H54 (cell line): ENCODE results near the gene SLC25A31.

ENCODE experiments used
- DNase-seq: peaks from one replicate; pipeline ENCODE4 v3.0.0; 2011; ENCODE audit warnings: low spot score, mixed read lengths; ENCODE audit not compliant: insufficient read length
- FAIRE-seq: peaks from 3 replicates; lab custom pipeline; 2011; peaks lifted over from hg19 to GRCh38; lab: Jason Lieb, UNC
- POLR2A ChIP-seq: IDR thresholded peaks from 2 replicates; pipeline ENCODE4 v1.6.1; 2011; ENCODE audit warnings: low read depth, mild to moderate bottlenecking, low read length

Gene SLC25A31

DNA sequence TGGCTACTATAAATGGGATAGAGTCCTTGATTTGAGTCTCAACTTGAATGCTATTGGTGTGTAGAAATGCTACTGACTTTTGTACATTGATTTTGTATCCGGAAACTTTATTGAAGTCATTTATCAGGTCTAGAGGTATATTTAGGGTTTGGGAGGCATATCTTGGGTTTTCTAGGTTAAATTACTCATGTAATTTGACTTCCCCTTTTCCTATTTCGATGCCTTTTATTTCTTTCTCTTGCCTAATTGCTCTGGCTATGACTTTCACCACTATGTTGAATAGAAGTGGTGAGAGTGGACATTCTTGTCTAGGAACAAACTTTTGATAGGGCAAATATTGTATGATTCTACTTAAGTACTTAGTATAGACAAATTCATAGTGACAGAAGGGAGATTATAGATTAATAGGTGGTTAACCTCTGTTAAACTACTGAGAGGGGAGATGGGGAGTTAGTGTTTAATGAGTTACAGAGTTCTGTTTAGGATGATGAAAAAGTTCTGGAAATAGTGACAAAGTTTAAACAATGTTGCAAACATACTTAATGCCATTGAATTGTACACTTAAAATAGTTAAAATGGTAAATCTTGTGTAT is 29.1 kb downstream of the SLC25A31 start:
- FAIRE-seq (no peak), DNase-seq (no peak)
- TF ChIP-seq POLR2A: no peak

DNA sequence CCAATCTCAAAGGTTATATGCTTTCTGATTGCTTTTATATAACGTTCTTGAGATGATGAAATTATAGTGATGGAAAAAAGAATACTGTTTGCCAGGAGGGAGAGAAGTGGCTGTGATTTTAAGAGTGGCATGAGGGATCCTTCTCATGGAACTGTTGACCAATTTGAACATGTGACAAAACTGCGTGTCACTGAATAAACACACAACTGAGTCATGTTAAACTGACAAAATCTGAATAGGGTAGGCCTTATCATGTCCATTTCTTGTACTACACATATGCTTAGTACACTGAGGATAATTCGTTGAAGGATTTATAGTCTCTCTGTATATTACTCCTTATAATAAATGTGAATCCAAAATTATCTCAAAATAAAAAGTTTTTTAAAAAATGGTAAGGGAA is 29.7 kb downstream of the SLC25A31 start:
- FAIRE-seq (no peak), DNase-seq (no peak)
- TF ChIP-seq POLR2A: no peak

DNA sequence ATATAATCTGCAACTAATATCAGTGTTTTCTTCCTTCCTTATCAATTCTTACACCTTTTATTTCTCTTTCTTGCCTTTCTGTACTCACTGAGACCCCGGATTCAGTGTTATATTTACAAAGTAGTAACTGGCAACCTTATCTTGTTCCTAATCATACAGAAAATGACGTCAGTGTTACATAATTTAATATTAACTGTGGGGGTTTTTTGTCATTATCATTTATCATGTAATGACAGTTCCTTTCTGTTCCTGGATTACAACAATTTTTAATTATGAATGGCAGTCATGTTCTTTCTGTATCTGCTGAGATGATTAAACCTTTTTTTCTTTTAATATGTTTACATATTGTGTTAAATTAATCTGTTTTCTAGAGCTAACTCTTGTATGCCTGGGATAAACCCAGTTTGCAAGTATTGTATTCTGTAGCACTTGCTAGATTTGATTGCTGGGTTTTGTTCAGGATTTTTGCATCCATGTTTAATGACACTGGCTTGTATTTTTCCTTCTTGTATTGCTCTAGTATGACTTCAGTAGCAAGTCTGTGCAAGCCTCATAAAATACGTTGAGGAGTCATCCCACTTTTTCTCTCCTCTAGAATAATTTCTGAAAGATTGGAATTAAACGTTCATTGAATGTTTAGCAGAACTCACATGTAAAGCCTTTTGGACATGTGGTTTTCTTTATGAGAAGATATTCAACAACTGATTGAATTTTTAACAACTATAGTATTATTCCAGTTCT is 41.5 kb downstream of the SLC25A31 start:
- DNase-seq (no peak), FAIRE-seq (no peak)
- TF ChIP-seq POLR2A: no peak

DNA sequence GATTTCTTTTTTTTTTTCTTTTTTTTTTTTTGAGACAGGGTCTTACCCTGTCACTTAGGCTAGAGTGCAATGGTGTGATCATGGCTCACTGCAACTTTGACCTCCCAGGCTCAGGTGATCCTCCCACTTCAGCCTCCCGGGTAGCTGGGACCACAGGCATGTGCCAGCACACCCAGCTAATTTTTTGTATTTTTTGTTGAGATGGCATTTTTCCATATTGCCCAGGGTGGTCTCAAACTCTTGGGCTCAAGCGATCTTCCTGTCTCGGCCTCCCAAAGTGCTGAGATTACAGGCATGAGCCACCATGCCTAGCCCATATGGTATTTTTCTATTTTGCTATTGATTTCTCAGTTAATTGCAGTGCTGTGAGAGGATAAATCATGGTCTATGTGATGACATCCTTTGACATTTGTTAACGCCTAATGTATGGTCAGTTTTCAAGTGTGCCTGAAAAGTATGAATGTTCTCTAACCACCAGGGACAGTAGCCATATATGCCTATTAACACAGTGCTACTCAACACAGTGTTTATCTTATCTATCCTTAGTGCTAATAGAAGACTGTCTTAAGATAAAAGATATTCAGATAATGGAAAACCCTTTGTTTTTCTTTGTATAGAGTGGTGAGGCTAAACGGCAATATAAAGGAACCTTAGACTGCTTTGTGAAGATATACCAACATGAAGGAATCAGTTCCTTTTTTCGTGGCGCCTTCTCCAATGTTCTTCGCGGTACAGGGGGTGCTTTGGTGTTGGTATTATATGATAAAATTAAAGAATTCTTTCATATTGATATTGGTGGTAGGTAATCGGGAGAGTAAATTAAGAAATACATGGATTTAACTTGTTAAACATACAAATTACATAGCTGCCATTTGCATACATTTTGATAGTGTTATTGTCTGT is 42.8 kb downstream of the SLC25A31 start:
- no peak for DNase-seq
- no peak for FAIRE-seq
- TF ChIP-seq POLR2A: no peak

GRCh38 chr4:127775843-127776242 is 45.6 kb downstream of the SLC25A31 start:
- FAIRE-seq (no peak), DNase-seq (no peak)
- no peak for TF ChIP-seq POLR2A

GRCh38 chr4:127776620-127777019 is 46.4 kb downstream of the SLC25A31 start:
- TF ChIP-seq POLR2A: no peak
- FAIRE-seq (no peak), DNase-seq (no peak)

- no peak for TF ChIP-seq POLR2A
- no peak for FAIRE-seq
- DNase-seq: no peak
Measured at GRCh38 chr4:127777487-127777886, 47.3 kb downstream of the SLC25A31 start.

- no peak for FAIRE-seq
- TF ChIP-seq POLR2A: no peak
- DNase-seq: no peak
Measured at GRCh38 chr4:127778102-127778501, 47.9 kb downstream of the SLC25A31 start.

- TF ChIP-seq POLR2A: no peak
- FAIRE-seq (no peak), DNase-seq (no peak)
Measured at GRCh38 chr4:127780598-127780997, 50.4 kb downstream of the SLC25A31 start.

- no peak for TF ChIP-seq POLR2A
- no peak for FAIRE-seq
- DNase-seq: peak; percentile 17
Measured at GRCh38 chr4:127781300-127782024, 51.3 kb downstream of the SLC25A31 start.

DNA sequence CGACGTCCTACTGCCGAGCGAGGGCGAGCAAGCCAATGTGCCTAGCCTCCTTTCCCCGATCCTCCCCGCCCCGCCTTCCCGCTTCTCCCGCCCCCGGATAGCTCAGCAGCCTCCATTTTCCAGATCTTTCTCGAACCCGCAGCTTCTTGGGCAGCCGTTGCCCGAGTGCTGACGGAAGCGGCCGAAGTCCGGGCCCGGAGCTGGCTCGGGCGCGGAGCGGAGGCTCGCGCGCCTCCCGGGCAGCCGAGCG is 51.8 kb downstream of the SLC25A31 start:
- FAIRE-seq (no peak), DNase-seq (peak; percentile 67)
- TF ChIP-seq POLR2A: no peak

- TF ChIP-seq POLR2A: peak; percentile 64; the same call in 1 of the 2 replicates
- DNase-seq (peak; percentile 32), FAIRE-seq (no peak)
Measured at GRCh38 chr4:127782275-127783025, 52.2 kb downstream of the SLC25A31 start, which contains the start of gene HSPA4L. HSPA4L (plus strand) TSS chr4:127782322; CDS start chr4:127782551, 229 bp downstream.
